Measurements from ENCODE around the gene DDX10.

The DDX10 gene

GRCh38 chr11:108914981-108915380 is 250.1 kb downstream of the DDX10 start:
- no peak for DNase-seq

- no peak for DNase-seq
These were observed 250.8 kb downstream of the DDX10 start for GRCh38 chr11:108915666-108916065.

DNA sequence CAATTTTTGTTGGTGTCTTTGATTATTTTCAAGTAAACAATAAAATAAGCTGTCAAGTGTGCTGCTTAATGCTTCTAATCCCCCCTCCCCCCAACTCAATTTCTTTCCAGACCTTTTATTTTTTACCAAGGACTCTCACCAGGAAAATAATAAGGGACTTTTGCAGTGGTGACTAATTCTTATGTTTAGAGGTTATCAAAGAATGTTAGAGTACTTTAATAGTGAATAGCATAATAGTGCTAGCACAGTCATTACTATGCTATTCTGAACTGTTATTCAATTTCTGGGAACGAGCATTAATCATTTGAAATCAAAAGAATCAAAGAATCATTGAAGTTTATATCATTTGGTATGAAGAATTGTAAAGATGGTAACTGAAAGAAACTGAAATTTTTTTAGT is 251.4 kb downstream of the DDX10 start:
- DNase-seq: no peak

DNA sequence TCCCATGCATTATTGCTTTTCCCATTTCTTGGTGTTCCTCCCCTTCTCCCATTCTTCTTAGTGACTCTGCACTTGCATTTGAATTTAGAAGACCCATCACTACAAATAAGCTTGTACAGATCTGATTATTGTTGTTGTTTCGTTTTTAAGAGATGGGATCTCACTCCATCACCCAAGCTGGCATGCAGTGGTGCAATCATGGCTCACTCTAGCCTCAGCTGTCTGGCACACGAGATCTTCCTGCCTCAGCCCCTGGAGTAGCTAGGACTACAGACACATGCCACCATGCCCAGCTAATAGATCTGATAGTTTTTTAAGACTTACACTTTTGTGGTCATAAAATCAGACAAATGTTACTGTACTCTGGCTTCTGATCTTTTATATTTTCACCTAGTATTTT is 252.1 kb downstream of the DDX10 start:
- DNase-seq: no peak

- DNase-seq: no peak
These were observed 256.3 kb downstream of the DDX10 start for GRCh38 chr11:108921211-108921610.

DNA sequence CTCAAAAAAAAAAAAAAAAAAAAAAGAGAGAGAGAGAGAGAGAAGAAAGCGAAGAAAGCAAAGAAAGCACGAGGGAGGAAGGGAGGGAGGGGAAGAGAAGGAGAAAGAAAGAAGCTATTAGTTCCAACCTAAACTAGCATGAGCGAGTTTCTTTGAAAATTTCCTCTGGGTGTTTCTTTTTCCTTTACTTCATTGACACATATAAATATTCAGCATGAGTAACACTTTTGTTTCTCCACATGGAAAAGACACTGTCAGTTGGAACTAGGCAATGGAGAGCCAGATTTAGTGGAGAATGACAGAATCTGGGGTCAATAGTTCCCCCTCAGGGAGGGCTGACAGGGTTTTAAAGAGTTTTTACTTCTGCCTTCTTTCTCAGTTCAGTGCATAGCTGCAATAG is 257.4 kb downstream of the DDX10 start:
- no peak for DNase-seq

DNA sequence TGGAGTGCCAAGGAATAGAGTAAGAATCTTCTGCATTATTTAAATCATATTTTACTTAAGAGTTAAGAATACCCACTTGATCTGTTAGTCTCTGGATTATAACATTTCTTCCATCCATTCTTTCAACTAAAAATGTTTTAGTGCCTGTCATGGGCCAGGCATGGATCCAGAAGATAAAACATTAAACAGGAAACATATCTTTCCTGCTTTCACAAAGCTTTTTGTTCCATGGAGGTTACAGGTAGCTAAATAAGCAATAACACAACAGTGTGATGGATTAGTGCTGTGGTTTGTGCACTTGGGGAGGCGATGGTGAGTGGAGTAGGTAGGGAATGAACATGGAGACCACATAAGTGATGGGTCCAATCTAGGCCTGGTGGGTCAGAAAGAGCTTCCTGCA is 258.5 kb downstream of the DDX10 start:
- DNase-seq: no peak

DNA sequence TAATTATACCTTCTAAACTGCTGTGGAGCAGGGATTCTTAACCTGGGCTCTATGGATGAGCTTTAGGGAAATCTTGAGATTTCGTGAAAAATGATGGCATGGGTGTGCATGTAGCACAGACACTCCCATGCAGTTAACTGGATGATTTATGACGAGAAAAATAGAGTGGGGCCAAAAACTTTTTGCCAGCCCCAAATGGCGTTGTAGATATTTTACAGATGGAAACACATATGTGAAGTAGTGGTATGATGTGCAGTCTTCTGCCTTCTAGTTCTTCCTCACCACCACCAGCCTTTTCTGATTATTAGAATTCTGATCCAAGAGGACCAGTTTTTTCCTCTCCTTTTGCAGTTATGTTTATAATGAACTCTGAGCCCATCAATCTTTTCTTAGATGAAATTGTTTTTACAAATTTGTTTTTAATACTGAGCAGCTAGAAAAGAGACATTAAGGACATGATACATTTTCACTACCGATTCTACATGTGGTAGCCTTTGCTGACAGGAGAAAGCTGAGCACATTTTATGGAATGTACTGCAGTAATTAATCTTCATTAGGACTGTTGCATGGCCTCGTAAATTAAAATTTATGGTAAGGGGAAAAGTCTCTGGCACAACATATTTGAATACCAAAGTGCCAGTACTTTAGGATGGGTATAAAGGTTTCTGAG is 261.4 kb downstream of the DDX10 start:
- no peak for DNase-seq

DNA sequence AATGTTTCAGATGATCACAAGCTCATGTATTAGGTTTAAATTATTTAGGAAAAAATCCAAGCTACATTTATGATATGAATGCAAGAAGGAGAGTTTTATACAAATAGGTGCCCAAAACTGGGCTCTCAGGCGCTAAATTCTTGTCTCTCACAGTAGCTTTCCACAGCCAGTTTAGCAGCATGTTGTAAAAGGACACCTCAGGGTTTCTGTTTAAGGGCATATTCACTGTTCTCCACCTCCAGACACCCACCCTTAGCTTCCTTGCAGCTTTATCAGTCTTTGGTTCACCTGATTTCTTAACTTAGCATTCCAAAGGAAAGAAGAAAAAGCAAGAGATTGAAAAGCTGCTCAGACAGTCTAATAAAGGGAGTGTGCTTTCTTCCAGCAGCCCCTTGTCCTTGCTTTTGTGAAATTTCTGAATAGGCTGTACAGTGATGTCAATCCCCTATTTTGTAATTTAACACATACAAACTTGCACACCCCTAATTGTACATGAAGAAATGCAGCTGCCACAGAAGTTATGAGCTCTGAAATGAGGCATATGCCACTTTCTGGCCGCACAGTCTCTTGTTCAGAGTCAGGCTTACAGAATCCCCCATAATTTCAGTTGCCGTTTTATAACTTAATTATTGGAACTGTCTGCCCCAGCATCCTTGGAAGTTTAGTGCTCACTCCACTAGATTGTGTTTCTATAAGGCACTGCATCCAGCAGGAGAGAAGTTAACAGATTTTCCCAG is 262.1 kb downstream of the DDX10 start:
- no peak for DNase-seq

GRCh38 chr11:108927791-108928545 is 263.1 kb downstream of the DDX10 start:
- DNase-seq: no peak

DNA sequence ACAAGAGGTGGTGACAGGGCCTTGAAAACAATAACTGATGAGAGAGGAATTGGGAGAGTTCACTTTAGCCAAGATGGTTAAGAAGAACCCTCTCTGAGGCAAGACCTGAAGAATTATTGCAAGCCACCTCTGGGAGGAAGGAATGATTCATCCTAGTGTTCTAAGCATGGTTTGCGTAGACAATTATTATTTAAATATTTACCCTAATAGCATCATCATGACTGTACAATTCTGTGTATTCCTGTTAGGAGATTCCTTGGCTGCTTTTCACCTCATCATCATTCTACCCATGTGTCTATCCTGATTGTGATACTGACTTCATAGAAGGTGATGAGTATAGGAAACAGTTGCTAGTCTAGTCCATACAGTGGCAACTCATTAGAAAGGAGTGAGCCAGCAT is 264.4 kb downstream of the DDX10 start:
- no peak for DNase-seq

DNA sequence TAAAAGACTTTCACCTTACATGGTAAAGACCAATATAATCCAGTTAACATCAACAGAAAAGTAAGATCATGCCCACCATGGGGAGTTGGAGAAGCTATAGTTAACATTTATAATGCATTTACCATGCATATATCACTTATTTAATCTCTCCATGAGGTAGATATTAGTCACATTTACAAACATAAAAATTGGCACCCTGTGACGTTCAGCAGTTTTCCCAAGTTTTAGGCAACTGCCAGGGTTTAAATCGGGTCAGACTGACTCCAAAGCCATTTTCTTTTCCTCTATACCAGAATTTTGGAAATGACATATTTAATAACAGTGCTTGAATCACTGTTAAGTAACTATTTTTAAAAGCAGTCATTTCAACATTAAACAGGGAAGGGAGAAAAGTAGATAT is 266.3 kb downstream of the DDX10 start:
- DNase-seq: no peak

DNA sequence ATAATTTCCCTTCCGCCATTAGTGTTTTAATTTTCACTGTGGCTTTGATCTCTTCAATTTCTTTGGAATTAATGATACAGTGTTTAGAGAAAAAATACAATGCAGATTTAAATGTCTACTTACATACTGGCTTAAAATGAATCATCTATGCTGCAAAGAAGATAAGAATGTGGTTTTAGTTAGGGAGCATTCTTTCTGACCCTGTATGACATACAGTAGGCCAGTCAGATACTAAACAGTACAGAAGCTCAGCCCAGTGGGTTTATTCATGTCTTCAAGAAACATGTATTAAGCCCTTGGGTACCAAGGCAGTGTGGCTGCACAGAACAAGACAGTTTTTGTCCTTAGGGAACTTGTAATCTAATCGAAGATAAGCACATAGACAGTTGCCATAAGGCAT is 268.8 kb downstream of the DDX10 start:
- no peak for DNase-seq

- no peak for DNase-seq
These were observed 269.4 kb downstream of the DDX10 start for GRCh38 chr11:108934289-108934688.

- no peak for DNase-seq
These were observed 269.8 kb downstream of the DDX10 start for GRCh38 chr11:108934696-108935095.

DNA sequence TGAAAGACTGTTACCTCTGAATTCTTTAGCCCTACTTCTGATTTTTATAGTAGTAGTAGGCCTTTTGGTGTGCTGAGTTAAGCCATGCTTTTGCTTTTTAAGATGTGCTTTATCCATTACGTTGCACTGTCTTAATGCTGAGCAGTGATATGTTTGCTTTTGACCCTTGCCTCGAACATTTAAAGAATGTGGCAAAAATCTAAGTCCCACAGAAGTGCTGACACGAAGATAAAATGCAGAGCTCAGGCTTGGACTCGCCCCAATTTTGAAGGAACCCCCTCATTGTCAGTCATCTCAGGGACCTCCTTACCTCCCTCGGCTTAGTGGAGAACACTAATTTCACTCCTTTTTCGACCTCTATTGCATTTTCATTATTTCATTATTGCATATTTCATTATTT is 272.9 kb downstream of the DDX10 start:
- DNase-seq: no peak

DNA sequence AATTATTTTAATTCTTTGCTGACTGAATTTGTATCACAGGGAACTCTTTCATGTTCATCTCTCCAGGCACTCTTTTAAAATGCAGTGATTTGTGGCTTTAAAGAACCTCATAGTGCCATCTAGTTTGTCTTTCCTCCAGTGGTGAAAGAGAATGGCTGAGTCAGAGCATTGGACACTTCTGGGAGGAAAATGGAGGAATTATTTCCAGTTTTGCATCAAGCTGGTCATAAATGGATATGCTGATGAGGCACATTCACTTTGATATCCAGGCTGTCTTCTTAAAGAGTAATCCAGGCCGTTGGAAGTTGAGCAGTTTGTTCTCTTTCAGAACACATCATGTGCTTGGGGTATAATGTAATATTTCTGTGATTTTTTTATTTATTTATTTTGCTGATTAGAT is 273.7 kb downstream of the DDX10 start:
- no peak for DNase-seq

- DNase-seq: no peak
These were observed 274.3 kb downstream of the DDX10 start for GRCh38 chr11:108939135-108939534.

GRCh38 chr11:108943853-108944252 is 279.0 kb downstream of the DDX10 start:
- no peak for DNase-seq

DNA sequence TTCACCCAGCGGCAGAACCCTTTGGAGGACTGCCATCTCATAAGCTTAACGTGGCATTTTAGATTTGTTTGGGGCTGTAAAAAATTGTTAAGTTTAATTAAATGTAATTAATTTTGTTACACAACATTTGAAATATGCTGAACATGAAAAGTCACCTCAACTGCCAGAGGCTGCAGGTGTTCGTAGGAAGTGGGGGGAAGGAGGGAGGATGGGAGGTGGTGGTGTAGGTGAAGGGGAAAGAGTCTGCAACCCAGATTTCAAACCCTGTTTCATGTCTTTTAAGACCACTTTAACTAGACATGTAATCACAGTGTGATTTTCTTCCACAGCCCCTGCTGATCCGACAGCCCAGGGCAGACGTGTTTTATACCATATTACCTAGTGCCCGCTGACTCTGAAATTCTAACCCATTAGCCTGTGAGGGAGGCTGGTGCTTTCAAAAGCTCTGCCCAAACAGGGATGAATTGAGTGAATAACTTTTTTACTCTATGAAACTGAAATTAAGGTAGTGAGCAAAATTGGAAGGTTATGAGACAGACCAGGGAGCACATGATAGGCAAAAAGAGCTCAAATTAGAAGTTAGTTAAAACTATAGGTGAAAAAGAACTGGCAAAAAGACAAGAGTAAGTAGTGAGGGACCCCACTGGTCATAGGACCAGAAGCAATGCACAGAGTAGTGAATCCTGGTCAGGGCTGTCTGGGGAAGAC is 279.8 kb downstream of the DDX10 start:
- DNase-seq: no peak

GRCh38 chr11:108945341-108945740 is 280.5 kb downstream of the DDX10 start:
- DNase-seq: no peak

GRCh38 chr11:108947654-108948570 is 283.0 kb downstream of the DDX10 start:
- no peak for DNase-seq

All from activated CD4-positive, alpha-beta T cell treated with anti-CD3 and anti-CD28 coated beads for 1 hour (primary cell).